ENCODE results near the gene ZNF280C.

Gene ZNF280C

GRCh38 chrX:130176942-130177341, 91.8 kb downstream of the ZNF280C start:
- no peak for FAIRE-seq
- no peak for TF ChIP-seq POLR2A (IDR thresholded peaks at IDR 0.05; ENCODE audit: low read depth, low read length)
- DNase-seq (ENCODE audit: insufficient read length, low spot score): no peak

DNA sequence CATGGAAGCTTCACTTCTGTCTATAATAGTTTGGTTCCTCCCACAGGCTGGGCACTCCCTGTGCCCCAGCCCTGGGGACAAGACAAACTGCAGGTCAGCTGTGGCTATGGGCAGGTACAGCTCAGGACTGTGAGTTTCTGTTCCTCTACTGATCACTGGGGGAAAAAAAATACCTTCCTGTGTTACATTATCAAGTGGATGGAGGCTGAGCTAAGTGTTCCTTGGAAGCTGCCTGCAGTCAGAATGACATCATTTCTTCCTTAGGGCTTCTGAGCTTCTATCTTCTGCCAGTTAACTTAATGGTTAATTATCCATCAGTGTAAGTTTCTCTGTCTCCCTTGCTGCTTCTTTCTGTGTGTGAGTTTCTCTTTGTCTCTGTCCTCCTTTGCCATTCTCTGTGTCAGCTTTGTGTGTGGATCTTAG, 92.3 kb downstream of the ZNF280C start:
- TF ChIP-seq POLR2A (IDR thresholded peaks at IDR 0.05; ENCODE audit: low read depth, low read length): no peak
- DNase-seq (ENCODE audit: insufficient read length, low spot score): no peak
- no peak for FAIRE-seq

- DNase-seq (ENCODE audit: insufficient read length, low spot score): no peak
- no peak for TF ChIP-seq POLR2A (IDR thresholded peaks at IDR 0.05; ENCODE audit: low read depth, low read length)
- FAIRE-seq: no peak
Measured at GRCh38 chrX:130174937-130175336, 93.8 kb downstream of the ZNF280C start.

- FAIRE-seq: no peak
- DNase-seq (ENCODE audit: insufficient read length, low spot score): peak; percentile 35
- TF ChIP-seq POLR2A (IDR thresholded peaks at IDR 0.05; ENCODE audit: low read depth, low read length): no peak
Measured at GRCh38 chrX:130174045-130174704, 94.5 kb downstream of the ZNF280C start.

- DNase-seq (ENCODE audit: insufficient read length, low spot score) (peak; percentile 76), FAIRE-seq (peak; percentile 79)
- no peak for TF ChIP-seq POLR2A (IDR thresholded peaks at IDR 0.05; ENCODE audit: low read depth, low read length)
Measured at GRCh38 chrX:130173190-130173895, 95.4 kb downstream of the ZNF280C start.

DNA sequence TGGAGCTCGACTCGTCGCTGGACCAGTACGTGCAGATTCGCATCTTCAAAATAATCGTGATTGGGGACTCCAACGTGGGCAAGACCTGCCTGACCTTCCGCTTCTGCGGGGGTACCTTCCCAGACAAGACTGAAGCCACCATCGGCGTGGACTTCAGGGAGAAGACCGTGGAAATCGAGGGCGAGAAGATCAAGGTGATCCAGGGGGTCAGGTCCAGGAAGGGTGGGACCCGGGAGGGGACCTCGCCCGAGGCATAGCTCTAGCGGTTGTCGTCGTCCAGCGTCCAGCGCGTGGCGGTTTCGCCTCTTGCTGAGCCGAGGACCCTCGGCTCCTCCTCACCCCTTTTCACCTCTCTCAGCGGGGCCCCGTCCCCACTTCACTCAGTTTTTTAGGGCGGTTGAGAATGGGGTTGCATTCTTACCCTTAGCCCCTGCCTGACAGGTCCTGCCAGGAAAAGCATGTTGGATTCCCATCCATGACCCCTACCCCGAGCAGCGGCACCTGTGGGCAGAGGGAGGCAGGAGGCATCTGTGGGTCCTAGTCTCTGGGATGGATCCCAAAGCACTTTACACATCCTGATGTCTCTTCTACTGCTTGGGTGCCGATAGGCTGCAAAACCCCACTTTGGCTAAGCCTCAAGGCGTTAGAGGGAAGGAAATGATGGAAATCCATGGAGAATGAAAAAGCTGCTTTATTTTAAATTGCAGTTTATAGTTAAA, 96.4 kb downstream of the ZNF280C start:
- FAIRE-seq: no peak
- no peak for TF ChIP-seq POLR2A (IDR thresholded peaks at IDR 0.05; ENCODE audit: low read depth, low read length)
- DNase-seq (ENCODE audit: insufficient read length, low spot score): no peak

- DNase-seq (ENCODE audit: insufficient read length, low spot score) (no peak), FAIRE-seq (no peak)
- TF ChIP-seq POLR2A (IDR thresholded peaks at IDR 0.05; ENCODE audit: low read depth, low read length): no peak
Measured at GRCh38 chrX:130171446-130172126, 97.1 kb downstream of the ZNF280C start, which contains the start of gene RAB33A. Gene RAB33A, plus strand, starts transcription at chrX:130171962. Its CDS starts 101 bp downstream, at chrX:130172063.

GRCh38 chrX:130170752-130171445, 97.8 kb downstream of the ZNF280C start:
- DNase-seq (ENCODE audit: insufficient read length, low spot score) (no peak), FAIRE-seq (no peak)
- no peak for TF ChIP-seq POLR2A (IDR thresholded peaks at IDR 0.05; ENCODE audit: low read depth, low read length)

DNA sequence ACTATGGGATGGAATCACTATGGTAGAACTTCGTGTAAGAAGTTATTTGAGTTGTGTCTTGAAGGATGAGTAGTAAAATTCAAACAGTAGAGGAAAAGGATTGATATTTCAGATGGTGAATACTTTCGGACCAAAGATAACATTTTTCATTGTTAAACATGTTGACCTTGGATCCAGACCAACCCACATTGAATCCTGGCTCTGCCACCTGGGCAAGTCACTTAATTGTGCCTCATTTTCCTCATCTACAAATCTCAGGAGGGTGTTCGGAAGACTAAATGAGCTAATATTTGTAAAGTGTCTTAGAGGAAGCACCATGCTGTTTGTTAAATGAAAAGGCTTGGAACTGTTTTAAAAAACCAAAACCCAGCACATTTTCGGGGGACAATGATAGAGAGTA, 101.7 kb downstream of the ZNF280C start:
- DNase-seq (ENCODE audit: insufficient read length, low spot score) (no peak), FAIRE-seq (no peak)
- TF ChIP-seq POLR2A (IDR thresholded peaks at IDR 0.05; ENCODE audit: low read depth, low read length): no peak

GRCh38 chrX:130166503-130166777, 102.3 kb downstream of the ZNF280C start:
- DNase-seq (ENCODE audit: insufficient read length, low spot score): no peak
- no peak for FAIRE-seq
- TF ChIP-seq POLR2A (IDR thresholded peaks at IDR 0.05; ENCODE audit: low read depth, low read length): no peak

DNA sequence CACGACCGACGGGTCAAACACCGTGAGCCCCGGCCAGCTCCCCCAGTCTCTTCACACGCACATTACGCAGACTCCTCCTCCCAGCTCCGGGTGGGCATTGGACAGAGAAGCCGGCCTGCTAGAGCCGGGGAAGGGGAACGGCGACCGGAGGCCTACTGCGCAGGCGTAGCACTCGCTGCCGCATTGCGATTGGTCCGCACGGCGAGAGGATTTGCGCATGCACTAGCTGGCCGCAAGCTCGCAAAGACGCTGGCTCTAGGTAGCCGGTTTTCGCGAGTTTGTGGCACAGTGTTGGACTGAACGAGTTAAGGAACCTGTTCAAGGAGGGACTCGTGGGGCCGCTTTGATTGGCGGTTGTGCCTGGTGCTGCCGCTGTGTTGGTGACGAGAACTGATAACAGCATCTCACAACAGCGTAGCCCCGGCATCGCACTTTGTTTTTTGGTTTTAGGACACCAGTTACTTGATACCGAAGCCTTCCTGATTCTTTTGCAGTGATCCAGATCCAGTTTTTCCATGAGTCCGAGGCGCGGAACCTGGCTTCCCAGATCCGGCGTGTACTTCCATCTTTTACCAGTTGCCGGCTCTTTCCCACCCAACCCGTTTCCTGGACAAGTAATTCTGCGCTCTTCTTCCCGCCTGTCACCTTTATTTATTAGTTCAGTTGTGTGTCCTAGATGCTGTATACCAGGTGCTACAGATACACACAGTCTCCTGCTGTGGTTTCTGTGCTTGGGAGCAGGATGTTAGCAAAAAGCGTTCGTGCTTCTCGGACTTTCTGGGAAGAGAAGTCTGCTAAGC, 102.8 kb downstream of the ZNF280C start, which contains the start of gene AIFM1:
TSS of gene AIFM1 (minus strand) at position 139 of the 800 bp plus-strand sequence. CDS start 185 bp downstream, outside the sequence.
- peak; percentile 94 for FAIRE-seq
- TF ChIP-seq POLR2A (IDR thresholded peaks at IDR 0.05; ENCODE audit: low read depth, low read length): peak; percentile 78
- peak; percentile 77 for DNase-seq (ENCODE audit: insufficient read length, low spot score)

DNA sequence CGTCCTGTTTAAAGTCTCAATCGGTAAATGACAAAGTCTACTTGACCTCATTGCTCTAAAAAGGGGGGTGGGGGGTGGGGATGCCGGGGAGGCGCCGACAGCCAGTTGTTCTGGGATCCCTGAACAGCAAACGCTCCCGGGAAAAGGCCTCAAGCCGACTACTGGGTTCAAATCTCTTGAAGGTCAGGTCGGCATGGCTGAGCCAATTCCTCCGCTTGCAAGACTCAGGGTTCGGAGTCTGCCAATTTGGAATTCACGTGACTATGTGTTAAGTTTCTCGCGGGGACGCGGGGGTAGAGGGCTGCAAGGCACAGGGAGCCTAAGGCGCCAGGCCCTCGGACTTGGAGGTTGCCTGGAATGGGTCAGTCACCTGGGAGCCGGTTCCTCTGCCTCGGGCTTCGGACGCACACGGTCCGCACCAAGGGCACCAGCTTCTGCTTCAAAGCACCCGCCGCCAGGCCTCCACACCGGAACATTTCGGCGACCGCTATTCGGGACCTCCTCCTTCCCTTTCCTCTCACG, 103.5 kb downstream of the ZNF280C start:
- DNase-seq (ENCODE audit: insufficient read length, low spot score): no peak
- no peak for FAIRE-seq
- no peak for TF ChIP-seq POLR2A (IDR thresholded peaks at IDR 0.05; ENCODE audit: low read depth, low read length)

All from H54 (cell line).